ENCODE results near the gene LPCAT3.

Gene LPCAT3

DNA sequence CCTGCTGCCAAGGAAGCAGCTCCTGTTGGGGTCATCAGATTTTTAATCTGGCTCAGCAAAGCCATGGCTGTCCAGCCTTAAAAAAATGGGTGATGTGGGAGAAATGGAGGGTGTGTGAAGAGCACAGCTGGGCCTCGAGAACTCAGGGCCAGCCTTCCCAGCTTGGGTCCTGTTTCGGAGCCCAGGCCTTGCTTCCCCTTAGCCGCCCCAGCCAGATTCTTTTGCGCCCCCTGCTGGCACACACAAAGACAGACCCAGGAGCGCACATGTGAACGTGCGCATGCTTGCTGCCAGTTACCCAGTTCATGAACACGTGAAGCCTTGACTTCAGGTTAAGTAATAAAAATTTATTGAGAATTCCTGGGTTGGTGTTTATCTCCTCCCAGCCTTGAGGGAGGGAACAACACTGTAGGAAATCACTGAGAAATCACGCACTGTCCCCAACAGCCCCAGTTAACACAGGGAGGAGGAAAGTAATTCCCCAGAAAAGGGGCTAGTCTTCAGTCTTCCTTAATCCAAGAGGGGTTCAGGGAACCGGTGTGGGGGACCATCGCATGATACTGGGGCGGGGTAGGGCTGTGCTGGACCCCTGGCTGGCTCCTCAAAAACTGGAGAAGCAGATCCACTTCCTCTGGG lies 53.1 kb downstream of the LPCAT3 start (continued):
- TF ChIP-seq ZNF610 (tag by site-specific recombination; IDR thresholded peaks at IDR 0.05; ENCODE audit: borderline replicate concordance) (no peak), GLI2 (tag by site-specific recombination; IDR thresholded peaks at IDR 0.05; ENCODE audit: borderline replicate concordance, low read depth) (no peak), ZNF623 (tag by site-specific recombination; IDR thresholded peaks at IDR 0.05) (no peak), TCF7L2 (IDR thresholded peaks at IDR 0.05; ENCODE audit: borderline replicate concordance, low read depth, low read length) (no peak), ZNF658 (tag by site-specific recombination; IDR thresholded peaks at IDR 0.05) (no peak), SCRT1 (tag by site-specific recombination; IDR thresholded peaks at IDR 0.05; ENCODE audit: borderline replicate concordance) (no peak), ZNF404 (tag by site-specific recombination; IDR thresholded peaks at IDR 0.05) (no peak), ZNF175 (tag by site-specific recombination; IDR thresholded peaks at IDR 0.05) (no peak)
- TF ChIP-seq, protein P1, sequence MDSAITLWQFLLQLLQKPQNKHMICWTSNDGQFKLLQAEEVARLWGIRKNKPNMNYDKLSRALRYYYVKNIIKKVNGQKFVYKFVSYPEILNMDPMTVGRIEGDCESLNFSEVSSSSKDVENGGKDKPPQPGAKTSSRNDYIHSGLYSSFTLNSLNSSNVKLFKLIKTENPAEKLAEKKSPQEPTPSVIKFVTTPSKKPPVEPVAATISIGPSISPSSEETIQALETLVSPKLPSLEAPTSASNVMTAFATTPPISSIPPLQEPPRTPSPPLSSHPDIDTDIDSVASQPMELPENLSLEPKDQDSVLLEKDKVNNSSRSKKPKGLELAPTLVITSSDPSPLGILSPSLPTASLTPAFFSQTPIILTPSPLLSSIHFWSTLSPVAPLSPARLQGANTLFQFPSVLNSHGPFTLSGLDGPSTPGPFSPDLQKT (IDR thresholded peaks at IDR 0.05; ENCODE audit: borderline replicate concordance, low read depth, low read length): no peak
- TF ChIP-seq, protein P2, sequence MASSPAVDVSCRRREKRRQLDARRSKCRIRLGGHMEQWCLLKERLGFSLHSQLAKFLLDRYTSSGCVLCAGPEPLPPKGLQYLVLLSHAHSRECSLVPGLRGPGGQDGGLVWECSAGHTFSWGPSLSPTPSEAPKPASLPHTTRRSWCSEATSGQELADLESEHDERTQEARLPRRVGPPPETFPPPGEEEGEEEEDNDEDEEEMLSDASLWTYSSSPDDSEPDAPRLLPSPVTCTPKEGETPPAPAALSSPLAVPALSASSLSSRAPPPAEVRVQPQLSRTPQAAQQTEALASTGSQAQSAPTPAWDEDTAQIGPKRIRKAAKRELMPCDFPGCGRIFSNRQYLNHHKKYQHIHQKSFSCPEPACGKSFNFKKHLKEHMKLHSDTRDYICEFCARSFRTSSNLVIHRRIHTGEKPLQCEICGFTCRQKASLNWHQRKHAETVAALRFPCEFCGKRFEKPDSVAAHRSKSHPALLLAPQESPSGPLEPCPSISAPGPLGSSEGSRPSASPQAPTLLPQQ (tag by site-specific recombination; IDR thresholded peaks at IDR 0.05): peak; percentile 60; the same call in 1 of the 2 replicates
- TF ChIP-seq, protein P3, sequence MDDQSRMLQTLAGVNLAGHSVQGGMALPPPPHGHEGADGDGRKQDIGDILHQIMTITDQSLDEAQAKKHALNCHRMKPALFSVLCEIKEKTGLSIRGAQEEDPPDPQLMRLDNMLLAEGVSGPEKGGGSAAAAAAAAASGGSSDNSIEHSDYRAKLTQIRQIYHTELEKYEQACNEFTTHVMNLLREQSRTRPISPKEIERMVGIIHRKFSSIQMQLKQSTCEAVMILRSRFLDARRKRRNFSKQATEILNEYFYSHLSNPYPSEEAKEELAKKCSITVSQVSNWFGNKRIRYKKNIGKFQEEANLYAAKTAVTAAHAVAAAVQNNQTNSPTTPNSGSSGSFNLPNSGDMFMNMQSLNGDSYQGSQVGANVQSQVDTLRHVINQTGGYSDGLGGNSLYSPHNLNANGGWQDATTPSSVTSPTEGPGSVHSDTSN (CRISPR knock-in tag; IDR thresholded peaks at IDR 0.05): no peak

DNA sequence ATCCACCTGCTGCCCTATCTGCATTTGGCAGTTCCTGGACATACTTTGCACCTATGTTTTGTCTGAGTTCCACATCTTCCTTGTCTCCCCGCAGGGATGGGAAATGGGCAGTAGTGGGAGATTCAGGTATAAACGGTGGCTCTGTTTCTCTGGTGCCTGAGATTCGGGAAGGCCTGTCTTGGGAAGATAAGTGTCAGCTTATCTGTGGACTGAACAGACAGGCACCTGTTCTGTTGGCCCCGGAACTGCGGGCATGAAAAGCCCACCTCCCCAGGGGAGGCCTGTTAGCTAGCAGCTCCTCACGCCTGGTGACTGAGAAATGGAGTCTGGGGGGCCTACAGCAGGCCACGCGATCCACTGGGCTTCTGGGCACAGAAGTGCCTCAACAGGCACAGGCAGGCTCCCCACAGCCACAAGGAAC lies 53.7 kb downstream of the LPCAT3 start:
- ChIA-PET CTCF (interaction anchor here (0.6 to 7.7 kb wide), 25 partner anchors 10 to 333 kb away, joined by 3 to 138 read pairs (median 5); partner anchors contain the start of genes C12orf57, C1R, LPCAT3 and PTPN6), POLR2A (interaction anchor here (0.9 to 4.1 kb wide), 6 partner anchors 19 to 113 kb away, joined by 4 to 67 read pairs (median 8); partner anchors contain the start of genes C12orf57, CDCA3, RNU7-1 and SPSB2)
- no peak for TF ChIP-seq FEZF1 (tag by site-specific recombination; IDR thresholded peaks at IDR 0.05)
- no peak for TF ChIP-seq GLI2 (tag by site-specific recombination; IDR thresholded peaks at IDR 0.05; ENCODE audit: borderline replicate concordance, low read depth)
- TF ChIP-seq ZNF560 (tag by site-specific recombination; IDR thresholded peaks at IDR 0.05; ENCODE audit: borderline replicate concordance): no peak
- no peak for TF ChIP-seq ZNF133 (tag by site-specific recombination; IDR thresholded peaks at IDR 0.05)
- TF ChIP-seq KLF9 (tag by site-specific recombination; IDR thresholded peaks at IDR 0.05; ENCODE audit: low read depth): no peak
- no peak for TF ChIP-seq ZNF561 (tag by site-specific recombination; IDR thresholded peaks at IDR 0.05; ENCODE audit: borderline replicate concordance)
- peak; percentile 34; the same call in 1 of the 2 replicates for TF ChIP-seq SCRT2 (tag by site-specific recombination; IDR thresholded peaks at IDR 0.05)
- Histone ChIP-seq H3K36me3 (ENCODE audit: control insufficient read depth in 2 of 2, insufficient read depth in 1 of 2, low read length in 2 of 2) (peaks cover 14 to 55% of the 10 kb centered on the region in 2 experiments), H3K9me3 (ENCODE audit: control insufficient read depth, insufficient read depth, low read depth, low read length) (no peaks in the 10 kb centered on the region), H3K4me1 (ENCODE audit: control insufficient read depth, insufficient read depth, low read length) (peaks cover 2% of the 10 kb centered on the region; the same call in 1 of the 2 replicates), H3K4me3 (ENCODE audit: low read depth, low read length) (no peak overlapping the region), H3K27ac (ENCODE audit: extremely low read depth, low read depth, low read length) (peak overlapping the region; percentile 1; the same call in 1 of the 2 replicates)

DNA sequence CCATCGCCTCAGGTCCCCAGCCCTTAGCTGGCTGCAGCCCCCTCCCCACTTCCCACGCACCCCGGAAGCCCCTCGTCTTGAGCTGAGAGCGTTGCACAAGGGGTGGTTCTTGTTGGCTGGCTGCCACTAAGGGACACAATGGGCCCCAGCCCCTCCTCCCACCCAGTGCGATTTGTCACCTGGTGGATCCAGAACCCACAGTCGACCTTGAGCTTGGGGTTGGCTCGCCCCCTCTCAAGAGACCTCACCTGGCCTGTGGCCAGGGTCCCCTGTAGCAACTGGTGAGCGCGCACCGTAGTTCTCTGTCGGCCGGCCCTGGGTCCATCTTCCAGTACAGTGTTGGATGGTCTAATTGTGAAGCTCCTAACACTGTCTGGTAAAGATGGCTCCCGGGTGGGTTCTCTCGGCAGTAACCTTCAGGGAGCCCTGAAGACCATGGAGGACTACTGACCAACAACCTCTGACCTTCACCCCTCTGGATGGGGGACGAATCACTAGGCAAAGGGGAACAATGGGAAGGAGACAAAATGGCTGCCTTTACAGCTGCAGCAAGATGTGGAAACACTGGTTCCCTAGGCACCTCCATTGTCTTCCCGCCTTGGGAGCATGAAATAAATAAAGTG lies 54.4 kb downstream of the LPCAT3 start:
- H3K27ac ChIP-seq (ENCODE audit: extremely low read depth, low read depth, low read length): peak overlapping the region; percentile 35; the same call in 1 of the 2 replicates
- H3K9me3 ChIP-seq (ENCODE audit: control insufficient read depth, insufficient read depth, low read depth, low read length): no peaks in the 10 kb centered on the region
- H3K4me3 ChIP-seq (ENCODE audit: low read depth, low read length): no peak overlapping the region
- H3K36me3 ChIP-seq (ENCODE audit: control insufficient read depth in 2 of 2, insufficient read depth in 1 of 2, low read length in 2 of 2): peaks cover 12 to 50% of the 10 kb centered on the region in 2 experiments
- TF ChIP-seq ZFHX2 (tag by site-specific recombination; conservative IDR thresholded peaks at IDR 0.05): 0 out of 2 replicates have a peak, but pooled peaks have one; percentile 11
- no peak for TF ChIP-seq ZNF521 (tag by site-specific recombination; IDR thresholded peaks at IDR 0.05)
- no peak for TF ChIP-seq ZBTB7A (tag by site-specific recombination; IDR thresholded peaks at IDR 0.05; ENCODE audit: low read depth)
- ChIA-PET POLR2A (interaction anchor here (1.6 to 4.1 kb wide), 5 partner anchors 19 to 112 kb away, joined by 6 to 67 read pairs (median 9); partner anchors contain the start of genes C12orf57, CDCA3, RNU7-1 and SPSB2), CTCF (interaction anchor here (0.6 to 7.7 kb wide), 17 partner anchors 9 to 345 kb away, joined by 3 to 138 read pairs (median 5); partner anchors contain the start of genes C12orf57, C1R, LPCAT3 and PTPN6)
- H3K4me1 ChIP-seq (ENCODE audit: control insufficient read depth, insufficient read depth, low read length): peaks cover 2% of the 10 kb centered on the region; the same call in 1 of the 2 replicates

Data from HEK293 (cell line).